H9 (cell line): Measurements from ENCODE around the gene DRICH1. TPM values are rescaled to one million over a fixed set of nuclear protein-coding genes. Genes with fewer than 3 reads are reported as not detected.

ENCODE experiments used
- DNase-seq: peaks from one replicate; pipeline ENCODE4 v3.0.0-alpha.2; 2017
- H2AFZ ChIP-seq: one replicate; pipeline ENCODE4 v1.6.1; 2013; ENCODE audit warnings: mild to moderate bottlenecking, low read length, control low read depth, moderate library complexity
- H2AK5ac ChIP-seq: 2 replicates; pipeline ENCODE4 v1.6.1; 2013; ENCODE audit warnings: low read length, control low read depth, mixed read lengths; ENCODE audit not compliant: insufficient read length
- H2BK120ac ChIP-seq: one replicate; pipeline ENCODE4 v1.6.1; 2013; ENCODE audit warnings: low read depth, mild to moderate bottlenecking, low read length, control low read depth, inconsistent platforms; ENCODE audit not compliant: poor library complexity, severe bottlenecking
- H2BK12ac ChIP-seq: 2 replicates; pipeline ENCODE4 v1.6.1; 2013; ENCODE audit warnings: low read length, control low read depth, mixed read lengths, low read depth; ENCODE audit not compliant: insufficient read length
- H2BK15ac ChIP-seq: 2 replicates; pipeline ENCODE4 v1.6.1; 2013; ENCODE audit warnings: low read depth, low read length, control low read depth
- H2BK20ac ChIP-seq: one replicate; pipeline ENCODE4 v1.6.1; 2013; ENCODE audit warnings: low read depth, mild to moderate bottlenecking, low read length, control low read depth, inconsistent platforms; ENCODE audit not compliant: poor library complexity, severe bottlenecking
- H2BK5ac ChIP-seq: 2 replicates; pipeline ENCODE4 v1.6.1; 2013; ENCODE audit warnings: low read length, control low read depth, mixed read lengths; ENCODE audit not compliant: insufficient read length
- H3K14ac ChIP-seq: 2 replicates; pipeline ENCODE4 v1.6.1; 2013; ENCODE audit warnings: low read length, control low read depth; ENCODE audit not compliant: insufficient read depth
- H3K18ac ChIP-seq: 2 replicates; pipeline ENCODE4 v1.6.1; 2013; ENCODE audit warnings: low read depth, mild to moderate bottlenecking, mixed read lengths, low read length, control low read depth; ENCODE audit not compliant: insufficient read length
- H3K23ac ChIP-seq: 2 replicates; pipeline ENCODE4 v1.6.1; 2013; ENCODE audit warnings: low read length, control low read depth, mixed read lengths, low read depth; ENCODE audit not compliant: insufficient read length
- H3K23me2 ChIP-seq: 2 replicates; pipeline ENCODE4 v1.6.1; 2013; ENCODE audit warnings: low read depth, mild to moderate bottlenecking, mixed read lengths, low read length, control low read depth; ENCODE audit not compliant: insufficient read length, poor library complexity, severe bottlenecking
- H3K27ac ChIP-seq: 2 replicates; pipeline ENCODE4 v1.5.1; 2013; ENCODE audit warnings: low read length, control low read depth, mixed read lengths, low read depth; ENCODE audit not compliant: insufficient read length
- H3K27me3 ChIP-seq: 2 replicates; pipeline ENCODE4 v1.6.1; 2013; ENCODE audit warnings: low read length, control low read depth, inconsistent platforms; ENCODE audit not compliant: insufficient read depth
- H3K4ac ChIP-seq: 2 replicates; pipeline ENCODE4 v1.6.1; 2013; ENCODE audit warnings: low read depth, mild to moderate bottlenecking, control low read depth, inconsistent platforms, low read length, moderate library complexity
- H3K4me1 ChIP-seq: 2 replicates; pipeline ENCODE4 v1.6.1; 2013; ENCODE audit warnings: low read length, control low read depth, inconsistent platforms; ENCODE audit not compliant: insufficient read depth
- H3K4me2 ChIP-seq: 2 replicates; pipeline ENCODE4 v1.6.1; 2013; ENCODE audit warnings: low read length, control low read depth, mixed read lengths; ENCODE audit not compliant: insufficient read length, insufficient read depth
- H3K56ac ChIP-seq: 2 replicates; pipeline ENCODE4 v1.6.1; 2013; ENCODE audit warnings: low read depth, mild to moderate bottlenecking, mixed read lengths, low read length, control low read depth; ENCODE audit not compliant: insufficient read length
- H3K79me1 ChIP-seq: 2 replicates; pipeline ENCODE4 v1.6.1; 2013; ENCODE audit warnings: low read depth, mild to moderate bottlenecking, moderate library complexity, low read length, control low read depth, inconsistent platforms; ENCODE audit not compliant: insufficient read depth, poor library complexity, severe bottlenecking
- H3K79me2 ChIP-seq: 2 replicates; pipeline ENCODE4 v1.6.1; 2013; ENCODE audit warnings: low read length, control low read depth, inconsistent platforms; ENCODE audit not compliant: insufficient read depth
- H3K9ac ChIP-seq: 2 replicates; pipeline ENCODE4 v1.6.1; 2013; ENCODE audit warnings: low read length, control low read depth, mixed read lengths; ENCODE audit not compliant: insufficient read length; ENCODE audit errors: extremely low read depth
- H3K9me3 ChIP-seq: one replicate; pipeline ENCODE4 v1.6.1; 2013; ENCODE audit warnings: low read depth, low read length, inconsistent platforms; ENCODE audit not compliant: control insufficient read depth
- H3T11ph ChIP-seq: one replicate; pipeline ENCODE4 v1.6.1; 2013; ENCODE audit warnings: mild to moderate bottlenecking, low read length, control low read depth, inconsistent platforms
- H4K20me1 ChIP-seq: one replicate; pipeline ENCODE4 v1.6.1; 2013; ENCODE audit not compliant: control insufficient read depth, insufficient read length, insufficient read depth
- H4K5ac ChIP-seq: 2 replicates; pipeline ENCODE4 v1.6.1; 2013; ENCODE audit warnings: low read depth, mild to moderate bottlenecking, mixed read lengths, low read length, control low read depth; ENCODE audit not compliant: insufficient read length
- H4K8ac ChIP-seq: replicated peaks from 2 replicates; pipeline ENCODE4 v1.6.1; 2013; ENCODE audit warnings: low read length, control low read depth, mixed read lengths, low read depth; ENCODE audit not compliant: insufficient read length
- H4K91ac ChIP-seq: 2 replicates; pipeline ENCODE4 v1.6.1; 2013; ENCODE audit warnings: low read depth, mild to moderate bottlenecking, moderate library complexity, mixed read lengths, low read length, control low read depth; ENCODE audit not compliant: insufficient read length
- H3K27ac Mint-ChIP-seq, 3 experiments: 2 replicates in 2 of 3; 3 replicates in 1 of 3; pipeline ENCODE4 v1.8.0; 2020 to 2021; ENCODE audit warnings: mixed read lengths in 3 of 3, mild to moderate bottlenecking in 1 of 3, moderate library complexity in 1 of 3
- H3K27me3 Mint-ChIP-seq: 2 replicates; pipeline ENCODE4 v1.8.0; 2021; ENCODE audit warnings: low read depth, mild to moderate bottlenecking, moderate library complexity, mixed read lengths
- H3K36me3 Mint-ChIP-seq, 3 experiments: 2 replicates in 2 of 3; 3 replicates in 1 of 3; pipeline ENCODE4 v1.8.0; 2020 to 2021; ENCODE audit warnings: low read depth in 3 of 3, mixed read lengths in 3 of 3; ENCODE audit not compliant: insufficient read depth in 1 of 3
- H3K4me1 Mint-ChIP-seq, 2 experiments: 2 replicates each; pipeline ENCODE4 v1.8.0; 2020; ENCODE audit warnings: mixed read lengths in 2 of 2
- H3K4me3 Mint-ChIP-seq, 2 experiments: 2 replicates in 1 of 2; 3 replicates in 1 of 2; pipeline ENCODE4 v1.8.0; 2020 to 2021; ENCODE audit warnings: mild to moderate bottlenecking in 2 of 2, mixed read lengths in 2 of 2, moderate library complexity in 1 of 2
- H3K9me3 Mint-ChIP-seq, 2 experiments: 2 replicates in 1 of 2; 3 replicates in 1 of 2; pipeline ENCODE4 v1.8.0; 2020; ENCODE audit warnings: mild to moderate bottlenecking in 2 of 2, mixed read lengths in 2 of 2, moderate library complexity in 1 of 2
- WGBS: extraction: QIAGEN DNeasy Blood & Tissue Kit; methylation state at CpG from one replicate; pipeline ENCODE4 v1.1.7; 2013; ENCODE audit warnings: missing lambda C conversion rate, low lambda C conversion rate, mixed read lengths; ENCODE audit not compliant: insufficient read length; ENCODE audit errors: extremely low coverage; 5-methylcytosine and 5-hydroxymethylcytosine counted together
- total RNA-seq: library from RNA; stranded (reverse); gene quantifications from 2 replicates; pipeline ENCODE4 v1.2.1, GENCODE V29; 2021
- TF ChIP-seq, protein P1 (sequence below): fragments of 200-600 bp; sonication (generic); conservative IDR thresholded peaks from 3 replicates; pipeline ENCODE4 v1.8.0; 2021; ENCODE audit warnings: antibody characterized with exemption, mild to moderate bottlenecking

Gene DRICH1
- total RNA-seq, 1 experiment from 2014 or later: not detected

- Histone ChIP-seq H2AFZ (no peak overlapping the region), H3T11ph (no peak overlapping the region), H4K8ac (no peak overlapping the region), H3K27me3 (peaks cover 7% of the 10 kb centered on the region; the same call in 1 of the 2 replicates), H2BK12ac (no peak overlapping the region), H3K14ac (no peak overlapping the region), H3K79me2 (no peaks in the 10 kb centered on the region), H4K5ac (no peak overlapping the region), H3K56ac (no peak overlapping the region), H3K23me2 (peaks cover 10% of the 10 kb centered on the region), H3K23ac (no peak overlapping the region), H3K9me3 (no peaks in the 10 kb centered on the region), H4K91ac (no peak overlapping the region), H3K27ac (no peak overlapping the region), H3K4ac (no peak overlapping the region), H2AK5ac (no peak overlapping the region), H3K79me1 (no peaks in the 10 kb centered on the region), H2BK120ac (no peak overlapping the region), H3K4me1 (no peaks in the 10 kb centered on the region; the same call in 1 of the 2 replicates), H3K18ac (no peak overlapping the region), H2BK5ac (no peak overlapping the region), H3K4me2 (peak overlapping the region; percentile 49), H3K9ac (no peak overlapping the region), H2BK20ac (no peak overlapping the region), H4K20me1 (no peaks in the 10 kb centered on the region), H2BK15ac (no peak overlapping the region)
- H3K36me3 Mint-ChIP-seq: peaks cover 0 to 2% (median 0%) of the 10 kb centered on the region in 3 experiments; a peak in 1 of 7 replicates
- TF ChIP-seq, protein P1, sequence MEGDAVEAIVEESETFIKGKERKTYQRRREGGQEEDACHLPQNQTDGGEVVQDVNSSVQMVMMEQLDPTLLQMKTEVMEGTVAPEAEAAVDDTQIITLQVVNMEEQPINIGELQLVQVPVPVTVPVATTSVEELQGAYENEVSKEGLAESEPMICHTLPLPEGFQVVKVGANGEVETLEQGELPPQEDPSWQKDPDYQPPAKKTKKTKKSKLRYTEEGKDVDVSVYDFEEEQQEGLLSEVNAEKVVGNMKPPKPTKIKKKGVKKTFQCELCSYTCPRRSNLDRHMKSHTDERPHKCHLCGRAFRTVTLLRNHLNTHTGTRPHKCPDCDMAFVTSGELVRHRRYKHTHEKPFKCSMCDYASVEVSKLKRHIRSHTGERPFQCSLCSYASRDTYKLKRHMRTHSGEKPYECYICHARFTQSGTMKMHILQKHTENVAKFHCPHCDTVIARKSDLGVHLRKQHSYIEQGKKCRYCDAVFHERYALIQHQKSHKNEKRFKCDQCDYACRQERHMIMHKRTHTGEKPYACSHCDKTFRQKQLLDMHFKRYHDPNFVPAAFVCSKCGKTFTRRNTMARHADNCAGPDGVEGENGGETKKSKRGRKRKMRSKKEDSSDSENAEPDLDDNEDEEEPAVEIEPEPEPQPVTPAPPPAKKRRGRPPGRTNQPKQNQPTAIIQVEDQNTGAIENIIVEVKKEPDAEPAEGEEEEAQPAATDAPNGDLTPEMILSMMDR: no peak
- H3K27ac Mint-ChIP-seq: no peak overlapping the region
- H3K4me3 Mint-ChIP-seq: peak overlapping the region; percentile 68 to 77
- peaks cover 96% of the 10 kb centered on the region for H3K27me3 Mint-ChIP-seq
- WGBS: no CpG with 5 or more reads among the region's 37 CpGs
- peak; percentile 33 for DNase-seq
- peaks cover 14% of the 10 kb centered on the region in 2 experiments for H3K4me1 Mint-ChIP-seq
- peaks cover 0 to 2% of the 10 kb centered on the region in 2 experiments; a peak in 2 of 5 replicates for H3K9me3 Mint-ChIP-seq
Observed at GRCh38 chr22:23566705-23567475, 65.2 kb downstream of the DRICH1 start.
